Left hindlimb (tissue), 1 donor: ENCODE data around the gene ADRM1.
A peak's percentile ranks its signal among the peaks of the same experiment; 100 is the strongest.

Source experiments
- DNase-seq: peaks from one replicate; pipeline ENCODE4 v3.0.0-alpha.2; 2018

Gene ADRM1

GRCh38 chr20:62281161-62281933 lies 21.4 kb upstream of the ADRM1 start:
- no peak for DNase-seq

DNA sequence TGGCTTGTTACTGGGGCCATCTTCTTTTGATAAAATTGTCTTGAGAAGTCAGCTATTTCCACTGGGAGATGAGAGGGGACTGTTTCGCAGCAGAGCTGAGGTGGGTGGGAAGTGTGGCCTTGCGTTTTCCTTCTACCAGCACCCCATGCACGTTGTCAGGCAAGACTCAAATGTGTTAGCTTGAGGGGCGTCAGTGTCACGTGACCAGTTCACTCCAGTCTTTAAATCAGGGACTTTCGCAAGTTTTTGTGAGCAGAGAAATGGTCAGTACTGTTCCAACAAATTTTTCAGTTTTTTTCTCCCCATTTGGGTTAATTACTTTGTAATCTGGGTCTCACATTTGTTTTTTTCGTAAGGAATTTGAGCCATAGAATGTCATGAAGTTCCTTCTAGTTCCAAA lies 20.7 kb upstream of the ADRM1 start:
- no peak for DNase-seq

- DNase-seq, result no peak
These were observed 19.8 kb upstream of the ADRM1 start for GRCh38 chr20:62282877-62283503.

GRCh38 chr20:62284448-62284847 lies 18.3 kb upstream of the ADRM1 start:
- DNase-seq, result no peak

GRCh38 chr20:62285151-62285550 lies 17.6 kb upstream of the ADRM1 start:
- no peak for DNase-seq

DNA sequence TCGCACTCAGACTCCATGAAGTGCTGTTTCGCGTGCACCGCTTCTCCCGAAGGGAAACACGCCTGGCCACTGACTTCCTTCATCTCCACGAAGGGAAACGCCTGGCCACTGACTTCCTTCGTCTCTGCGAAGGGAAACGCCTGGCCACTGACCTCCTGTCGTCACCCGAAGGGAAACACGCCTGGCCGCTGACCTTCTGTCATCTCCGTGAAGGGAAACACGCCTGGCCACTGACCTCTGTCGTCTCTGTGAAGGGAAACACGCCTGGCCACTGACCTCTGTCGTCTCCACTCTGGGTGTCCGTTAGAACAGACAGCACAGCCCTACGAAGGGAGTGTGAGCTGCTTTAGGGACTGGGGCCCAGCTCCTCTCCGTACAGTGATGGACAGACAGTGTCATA lies 17.1 kb upstream of the ADRM1 start:
- no peak for DNase-seq

DNA sequence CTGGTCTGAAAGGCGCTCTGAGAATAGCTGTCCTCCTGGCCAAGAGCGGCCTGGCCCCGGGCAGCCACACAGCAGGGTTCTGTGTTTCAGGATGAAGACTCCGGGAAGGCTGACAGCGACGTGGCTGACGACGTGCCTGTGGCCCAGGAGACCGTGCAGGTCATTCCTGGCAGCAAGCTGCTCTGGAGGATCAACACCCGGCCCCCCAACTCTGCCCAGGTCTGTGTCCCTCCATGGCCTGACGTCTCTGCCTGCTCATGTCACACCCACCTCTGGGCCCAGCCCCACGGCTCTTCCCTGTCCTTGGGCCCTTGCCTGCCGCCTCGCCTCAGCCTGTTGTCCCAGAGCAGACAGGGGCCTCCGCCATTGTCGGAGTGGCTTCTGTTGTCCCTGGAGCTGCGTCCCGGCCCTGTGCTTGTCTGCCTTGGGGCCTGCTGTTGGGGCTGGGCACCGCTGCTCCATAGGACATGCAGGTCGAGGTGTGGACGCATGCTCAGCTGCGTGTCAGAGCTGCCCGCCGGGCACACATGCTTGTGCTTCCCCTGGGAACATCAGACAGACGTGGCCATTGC lies 16.2 kb upstream of the ADRM1 start:
- no peak for DNase-seq

DNA sequence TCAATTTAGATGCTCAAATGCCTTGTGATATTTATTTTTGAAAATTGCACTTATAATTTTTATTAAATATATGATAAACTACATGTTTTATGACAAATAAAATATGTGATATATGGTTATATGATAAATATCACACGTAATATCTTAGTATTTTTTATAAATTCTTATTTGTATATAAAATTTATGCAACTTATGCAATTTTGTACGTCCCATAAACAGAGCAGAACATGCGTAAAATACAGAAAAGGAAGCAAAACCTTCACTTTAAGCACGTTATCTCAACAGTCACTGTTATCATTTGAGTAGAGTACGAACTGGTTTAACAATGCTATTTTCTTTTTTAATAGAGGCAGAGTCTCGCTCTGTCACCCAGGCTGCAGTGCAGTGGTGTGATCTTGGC lies 15.7 kb upstream of the ADRM1 start:
- DNase-seq, result no peak

GRCh38 chr20:62287759-62288534 lies 14.8 kb upstream of the ADRM1 start:
- DNase-seq, result no peak

GRCh38 chr20:62288535-62289105 lies 14.2 kb upstream of the ADRM1 start:
- no peak for DNase-seq

GRCh38 chr20:62289131-62289530 lies 13.7 kb upstream of the ADRM1 start:
- DNase-seq, result no peak

DNA sequence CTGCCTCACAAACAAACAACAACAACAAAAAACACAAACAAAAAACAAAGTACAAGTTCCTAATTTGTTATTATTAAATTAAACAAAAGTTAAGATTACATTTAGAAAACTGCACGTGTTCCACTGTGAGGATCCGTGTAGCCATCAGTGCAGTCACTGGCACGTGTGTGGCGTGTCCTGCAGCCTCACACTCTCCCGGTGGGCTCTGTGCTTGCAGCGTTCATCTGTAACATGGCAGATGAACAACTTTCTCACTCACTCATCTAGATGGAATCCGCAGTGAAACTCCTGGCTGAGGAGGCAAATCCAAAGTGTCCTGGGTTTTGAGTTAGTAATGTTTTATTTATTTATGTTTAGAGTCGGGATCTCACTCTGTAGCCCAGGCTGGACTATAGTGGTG lies 12.9 kb upstream of the ADRM1 start:
- no peak for DNase-seq

DNA sequence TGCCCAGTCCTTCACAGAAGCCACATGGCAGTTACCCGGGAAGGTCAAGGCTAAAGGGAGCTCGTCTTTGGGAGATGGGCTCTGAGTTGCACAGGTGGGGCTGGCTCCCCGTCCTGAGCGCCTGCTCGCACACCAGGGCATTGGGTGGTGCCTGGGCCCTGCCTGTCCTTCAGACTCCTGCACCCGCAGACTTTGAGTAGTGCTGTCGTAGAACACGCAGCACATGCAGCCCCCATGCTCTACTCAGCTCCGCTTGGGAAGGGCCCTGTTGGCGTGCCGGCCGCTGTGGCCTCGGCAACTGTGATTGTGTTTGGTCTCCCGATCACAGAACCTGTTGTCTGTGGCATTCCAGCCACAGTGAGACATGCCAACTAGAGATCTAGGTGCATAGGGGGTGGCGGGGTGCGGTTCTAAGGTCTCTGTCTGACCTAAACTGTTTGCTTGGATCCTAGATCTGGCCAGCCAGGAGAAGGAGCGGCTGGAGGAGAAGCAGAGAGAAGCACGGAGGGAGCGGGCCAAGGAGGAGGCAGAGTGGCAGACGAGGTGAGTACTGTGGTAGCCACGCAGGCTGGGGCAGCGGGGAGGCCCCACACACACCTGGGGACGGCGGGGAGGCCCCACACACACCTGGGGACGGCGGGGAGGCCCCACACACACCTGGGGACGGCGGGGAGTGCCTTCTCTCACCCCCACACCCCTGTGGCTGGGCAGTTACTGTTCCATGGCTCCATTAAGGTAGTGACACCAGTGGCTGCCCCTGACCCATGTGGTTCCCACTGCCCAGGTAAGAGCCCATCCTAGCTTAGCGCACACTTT lies 11.3 kb upstream of the ADRM1 start:
- peak; percentile 10 for DNase-seq

DNA sequence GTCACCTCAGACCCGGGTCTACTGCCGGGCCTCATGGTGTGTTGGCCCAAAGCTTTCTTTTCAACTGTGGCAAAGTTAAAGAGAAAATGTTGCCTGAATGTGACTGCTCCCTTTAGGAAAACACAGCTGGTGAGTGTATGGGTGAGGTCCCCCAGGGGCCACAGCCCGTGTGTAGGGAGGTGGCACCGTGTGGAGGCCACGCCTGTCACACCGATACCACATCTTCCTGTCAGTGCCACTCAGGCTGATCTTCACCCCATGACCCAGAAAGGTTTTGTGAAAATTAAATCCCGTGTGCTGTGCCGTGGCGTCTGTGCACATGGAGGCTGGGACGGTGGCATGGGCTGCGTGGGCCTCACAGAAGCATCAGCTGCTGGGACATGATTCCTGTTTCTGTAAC lies 10.7 kb upstream of the ADRM1 start:
- DNase-seq, result no peak

- no peak for DNase-seq
These were observed 9.5 kb upstream of the ADRM1 start for GRCh38 chr20:62293111-62293784.

GRCh38 chr20:62293946-62294345 lies 8.9 kb upstream of the ADRM1 start:
- no peak for DNase-seq

DNA sequence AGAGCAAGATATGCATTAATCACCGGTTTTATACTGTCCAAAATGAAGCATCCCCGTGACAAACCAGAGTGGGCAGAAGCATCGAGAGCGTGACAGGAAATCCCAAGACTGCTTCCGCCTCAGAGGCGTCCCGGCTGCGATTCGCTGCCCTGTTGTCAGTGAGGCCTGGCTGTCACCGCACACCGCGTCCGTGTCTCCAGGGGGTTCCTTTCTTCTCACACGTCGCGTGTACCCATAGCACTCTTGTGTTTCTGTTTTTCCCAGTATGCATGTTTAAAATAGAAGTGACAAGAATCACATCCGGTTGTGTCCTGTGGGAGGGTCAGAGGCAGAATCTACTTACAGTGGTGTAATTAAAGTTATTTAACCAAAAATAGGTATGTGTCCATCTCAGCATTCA lies 8.3 kb upstream of the ADRM1 start:
- no peak for DNase-seq

- no peak for DNase-seq
These were observed 5.9 kb upstream of the ADRM1 start for GRCh38 chr20:62296724-62297448.

DNA sequence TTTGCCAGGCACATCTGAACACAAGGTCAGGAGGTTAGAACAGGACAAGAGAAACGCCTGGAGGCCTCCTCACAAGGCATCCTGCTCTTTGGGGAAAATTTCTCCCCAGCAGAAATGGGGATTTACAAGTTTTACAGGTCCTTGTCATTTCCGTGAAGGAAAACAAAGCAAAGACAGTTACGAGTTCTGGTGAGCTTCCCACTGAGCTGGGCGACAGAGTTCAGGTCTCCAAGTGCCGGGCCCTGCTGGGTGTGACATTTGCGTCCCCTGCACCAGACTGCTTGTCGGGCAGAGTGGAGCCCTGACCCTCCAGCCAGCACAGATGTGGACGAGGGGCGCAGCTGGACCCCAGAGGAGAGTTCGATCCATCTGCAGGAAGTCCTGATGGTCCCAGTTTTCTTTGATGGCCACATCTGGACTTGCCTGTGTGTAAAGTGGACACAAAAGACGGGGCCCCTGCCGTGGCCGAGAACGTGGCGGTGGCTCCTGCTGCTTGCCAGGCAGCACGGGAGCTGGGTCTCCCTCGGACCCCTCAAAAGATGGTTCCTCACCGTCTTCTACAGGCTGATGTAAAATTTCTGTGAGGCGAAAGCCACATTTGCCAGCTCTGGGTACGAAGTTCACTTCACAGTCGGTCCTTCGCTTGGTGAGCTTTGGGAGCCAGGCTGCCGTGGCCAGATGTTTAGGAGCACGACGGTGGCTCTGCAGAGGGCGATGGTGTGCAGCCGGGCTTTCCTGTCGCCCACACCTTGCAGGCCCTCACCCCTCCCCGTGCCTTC lies 5.2 kb upstream of the ADRM1 start:
- no peak for DNase-seq

GRCh38 chr20:62298577-62299249 lies 4.1 kb upstream of the ADRM1 start:
- DNase-seq, result no peak
